ENCODE measurements around the gene RNU2-1. TPM values are rescaled to one million over a fixed set of nuclear protein-coding genes. Genes with fewer than 3 reads are reported as not detected.

The RNU2-1 gene
- total and polyA plus RNA-seq, 2 donors (not counting 1 experiment from before 2014, with no cell fraction given): 5,063 TPM; not detected in 1

- H3K27ac ChIP-seq (ENCODE audit: low read length in 2 of 2): peak within 1 kb of the TSS; percentile 79 to 88
- no peaks in the 10 kb centered on the region for H3K9me3 ChIP-seq (ENCODE audit: control extremely low read depth in 1 of 3, control insufficient read depth in 2 of 3, insufficient read depth in 1 of 3, low read length in 2 of 3)
- peak within 1 kb of the TSS; percentile 98 for H3K27ac Mint-ChIP-seq
- H4K20me1 ChIP-seq (ENCODE audit: control insufficient read depth, insufficient read depth, low read length, poor library complexity, severe bottlenecking): no peaks in the 10 kb centered on the region
- peak within 1 kb of the TSS; percentile 99 for H3K4me3 Mint-ChIP-seq
- intact Hi-C loops (cut with micrococcal nuclease): loop anchor here (1.0 to 2.0 kb wide), 6 partner anchors 40 to 213 kb away; partner anchors contain the start of genes BRCA1, IFI35, NBR1 and RPL27
- under 1% methylated on average over 39 of the region's 54 CpGs for WGBS (ENCODE audit: insufficient coverage)
- no peaks in the 10 kb centered on the region for H3K27me3 ChIP-seq (replicated peaks in 1 of 4; ENCODE audit: control extremely low read depth in 1 of 4, control insufficient read depth in 3 of 4, insufficient read depth in 4 of 4, low read length in 3 of 4)
- ChIA-PET POLR2A (interaction anchor here (0.6 to 3.1 kb wide), 15 partner anchors 40 to 228 kb away, joined by 3 to 115 read pairs (median 4); partner anchors contain the start of genes NBR1 and RPL27), CTCF (interaction anchor here (0.8 to 2.0 kb wide), 11 partner anchors 34 to 369 kb away, joined by 3 to 15 read pairs (median 5); partner anchors contain the start of genes DHX8, NBR1 and RPL27)
- no peaks in the 10 kb centered on the region for H3K9me3 Mint-ChIP-seq (ENCODE audit: insufficient read depth)
- TF ChIP-seq EZH2 (IDR thresholded peaks at IDR 0.05; ENCODE audit: borderline replicate concordance, insufficient read depth, low read depth, low read length, poor library complexity, severe bottlenecking) (no peak), CTCF (IDR thresholded peaks at IDR 0.05) (peak; percentile 62)
- H3K9ac ChIP-seq (ENCODE audit: low read length): peak within 1 kb of the TSS; percentile 84
- H3K4me2 ChIP-seq (replicated peaks; ENCODE audit: low read depth, low read length, poor library complexity, severe bottlenecking): peak within 1 kb of the TSS; percentile 90
- peak within 1 kb of the TSS; percentile 71 to 92 (median 83) for H3K4me3 ChIP-seq (ENCODE audit: control extremely low read depth in 1 of 5, extremely low read depth in 1 of 5, insufficient read depth in 1 of 5, low read depth in 2 of 5, low read length in 4 of 5)
- peaks cover 12% of the 10 kb centered on the region for H3K79me2 ChIP-seq (ENCODE audit: control insufficient read depth, insufficient read depth, low read length)
- H2AFZ ChIP-seq (ENCODE audit: insufficient read depth, low read depth, low read length, poor library complexity, severe bottlenecking): peak within 1 kb of the TSS; percentile 90
- ATAC-seq (ENCODE audit: low read depth) (peak; percentile 88), DNase-seq (peak; percentile 90)
- peaks cover 21 to 27% of the 10 kb centered on the region in 2 donors for H3K4me1 ChIP-seq (ENCODE audit: control insufficient read depth in 2 of 2, insufficient read depth in 2 of 2, low read length in 2 of 2)
- H3K27me3 Mint-ChIP-seq: no peaks in the 10 kb centered on the region
- peaks cover 17 to 30% of the 10 kb centered on the region in 2 experiments for H3K36me3 ChIP-seq (replicated peaks in 1 of 2; ENCODE audit: control extremely low read depth in 1 of 2, control insufficient read depth in 1 of 2, extremely low read depth in 1 of 2, insufficient read depth in 2 of 2, low read length in 1 of 2)
- peaks cover 35% of the 10 kb centered on the region for H3K4me1 Mint-ChIP-seq
Measured at GRCh38 chr17:43211480-43212402, 22.0 kb downstream of the RNU2-1 start, which contains the start of gene TMEM106A. Gene TMEM106A, plus strand, starts transcription at chr17:43211875. Its CDS starts 1,167 bp downstream, at chr17:43213042.

Data from B cell (primary cell).